Keratinocyte (primary cell): ENCODE measurements around the gene OSBPL10. TPM values are rescaled to one million over a fixed set of nuclear protein-coding genes. Genes with fewer than 3 reads are reported as not detected.

Source experiments
- DNase-seq: peaks from one replicate; pipeline ENCODE4 v3.0.0-alpha.2; 2011; ENCODE audit warnings: low read depth, missing footprints, low spot score
- FAIRE-seq: peaks from 2 replicates; lab custom pipeline; 2011; peaks lifted over from hg19 to GRCh38; lab: Jason Lieb, UNC
- H2AFZ ChIP-seq: 2 replicates; pipeline ENCODE4 v1.6.0; 2012; ENCODE audit warnings: low read length, control low read depth, inconsistent platforms; ENCODE audit not compliant: control insufficient read depth
- H3K27ac ChIP-seq: 2 replicates; pipeline ENCODE4 v1.5.1; 2011; ENCODE audit warnings: low read length; ENCODE audit not compliant: control insufficient read depth, insufficient read depth
- H3K27me3 ChIP-seq: 3 replicates; pipeline ENCODE4 v1.6.0; 2011; ENCODE audit warnings: low read length; ENCODE audit not compliant: control insufficient read depth, insufficient read depth; ENCODE audit errors: extremely low read depth
- H3K36me3 ChIP-seq, 2 experiments: 2 replicates in 1 of 2; 3 replicates in 1 of 2; pipeline ENCODE4 v1.5.1; 2011; ENCODE audit warnings: low read length in 2 of 2, mild to moderate bottlenecking in 1 of 2; ENCODE audit not compliant: control insufficient read depth in 2 of 2, insufficient read depth in 2 of 2; ENCODE audit errors: extremely low read depth in 1 of 2
- H3K4me1 ChIP-seq: 3 replicates; pipeline ENCODE4 v1.5.1; 2011; ENCODE audit warnings: low read length; ENCODE audit not compliant: control insufficient read depth, insufficient read depth; ENCODE audit errors: extremely low read depth
- H3K4me2 ChIP-seq: 3 replicates; pipeline ENCODE4 v1.6.0; 2011; ENCODE audit warnings: low read depth, low read length; ENCODE audit not compliant: control insufficient read depth, insufficient read depth; ENCODE audit errors: extremely low read depth
- H3K4me3 ChIP-seq, 3 experiments: fragments of 200-600 bp in 1 of 3; sonication (generic) in 1 of 3; 2 replicates in 2 of 3; 3 replicates in 1 of 3; pipeline ENCODE4 v1.5.1; 2011 to 2016; ENCODE audit warnings: low read length in 3 of 3, mild to moderate bottlenecking in 3 of 3, control low read depth in 2 of 3, inconsistent platforms in 1 of 3, low read depth in 1 of 3, mixed read lengths in 1 of 3, mixed run types in 1 of 3, moderate library complexity in 1 of 3; ENCODE audit not compliant: control insufficient read depth in 2 of 3, insufficient read depth in 2 of 3; ENCODE audit errors: extremely low read depth in 1 of 3
- H3K79me2 ChIP-seq: 2 replicates; pipeline ENCODE4 v1.6.0; 2012; ENCODE audit warnings: low read length; ENCODE audit not compliant: control insufficient read depth, insufficient read depth
- H3K9ac ChIP-seq: 3 replicates; pipeline ENCODE4 v1.6.0; 2011; ENCODE audit warnings: low read length; ENCODE audit not compliant: control insufficient read depth, insufficient read depth; ENCODE audit errors: extremely low read depth
- H3K9me1 ChIP-seq: 3 replicates; pipeline ENCODE4 v1.6.0; 2011; ENCODE audit warnings: low read length; ENCODE audit not compliant: control insufficient read depth, insufficient read depth; ENCODE audit errors: extremely low read depth
- H3K9me3 ChIP-seq: 2 replicates; pipeline ENCODE4 v1.5.1; 2012; ENCODE audit warnings: low read depth, low read length; ENCODE audit not compliant: control insufficient read depth
- H4K20me1 ChIP-seq: 3 replicates; pipeline ENCODE4 v1.6.0; 2011; ENCODE audit warnings: low read length; ENCODE audit not compliant: control insufficient read depth, insufficient read depth; ENCODE audit errors: extremely low read depth
- EZH2 ChIP-seq: IDR thresholded peaks from one replicate; pipeline ENCODE4 v1.6.1; 2012; ENCODE audit warnings: inconsistent platforms, mild to moderate bottlenecking, low read length, moderate library complexity
- dilution Hi-C: fragments of 300-500 bp; cut with MboI; formaldehyde crosslinking; loops from one replicate; pipeline ENCODE4 v1.7.0; 2020; ENCODE audit warnings: low sequenced_read_pairs; ENCODE audit not compliant: extremely low pct_ligation_motif_present
- polyA plus RNA-seq, 5 experiments: library from polyadenylated mRNA; depleted of rRNA in 3 of 5; stranded (reverse) in 3 of 5; stranded (forward) in 1 of 5; unstranded in 1 of 5; fragments of >200 nt; gene quantifications; 1 replicate in 1 of 5; 2 replicates in 3 of 5; 3 replicates in 1 of 5; pipeline versions ENCODE4 v1.2.1 to v1.2.3, GENCODE V29; 2011 to 2012; ENCODE audit warnings: missing spikeins in 2 of 5, low read depth in 1 of 5, low replicate concordance in 1 of 5
- TF ChIP-seq, protein P1 (sequence below), 3 experiments: IDR thresholded peaks in 1 of 3; conservative IDR thresholded peaks in 1 of 3; optimal IDR thresholded peaks in 1 of 3; 2 replicates in 2 of 3; 3 replicates in 1 of 3; pipeline versions ENCODE3 to v1.5.1; 2011; ENCODE audit warnings: low read length in 3 of 3, mild to moderate bottlenecking in 3 of 3, moderate library complexity in 2 of 3, control low read depth in 1 of 3, inconsistent platforms in 1 of 3; ENCODE audit not compliant: insufficient read depth in 2 of 3; ENCODE audit errors: extremely low read depth in 1 of 3

OSBPL10 gene
- polyA plus RNA-seq, 1 donor (not counting 4 experiments of a cell fraction or from before 2014, with no cell fraction given), result 50.1 TPM

DNA sequence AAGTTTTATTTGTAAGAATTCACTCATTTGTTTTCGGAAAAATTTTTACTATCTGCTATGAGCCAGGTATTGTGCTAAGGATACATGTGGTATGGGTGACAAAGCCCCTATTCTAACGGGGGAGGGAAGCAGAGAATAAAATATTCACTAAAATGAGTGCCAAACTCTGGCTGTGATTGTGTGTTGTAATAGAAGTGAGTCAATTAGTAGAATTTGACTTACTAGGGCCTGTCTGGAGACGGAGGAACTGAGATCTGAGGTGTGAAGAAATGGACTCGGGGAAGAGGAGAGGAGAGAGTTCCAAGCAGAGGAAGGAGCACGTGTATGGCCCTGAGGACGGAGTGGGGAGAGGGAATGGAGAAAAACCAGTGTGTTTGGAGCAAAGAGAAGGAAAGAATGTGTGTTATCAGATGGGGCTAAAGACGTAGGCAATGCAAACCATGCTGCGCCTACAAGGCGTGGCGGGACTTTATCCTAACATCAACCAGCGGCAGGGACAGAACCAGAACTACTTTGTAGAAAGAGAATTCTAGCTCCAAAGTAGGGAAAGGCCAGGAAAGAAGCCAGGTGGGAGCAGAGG is 89.1 kb downstream of the OSBPL10 start:
- H3K9ac ChIP-seq, result peak overlapping the region; percentile 79
- dilution Hi-C loops, result no loop called here
- no peaks in the 10 kb centered on the region for H3K9me3 ChIP-seq
- H4K20me1 ChIP-seq, result no peaks in the 10 kb centered on the region
- peak overlapping the region; percentile 97 for H3K27ac ChIP-seq
- H3K4me1 ChIP-seq, result peaks cover 78% of the 10 kb centered on the region
- H3K4me3 ChIP-seq, result peak overlapping the region in 2 of 3 experiments; percentile 17 to 18
- no peak overlapping the region for H2AFZ ChIP-seq
- H3K9me1 ChIP-seq, result no peaks in the 10 kb centered on the region
- no peak for DNase-seq
- H3K36me3 ChIP-seq, result peaks cover 0 to 8% of the 10 kb centered on the region in 2 experiments
- peaks cover 59% of the 10 kb centered on the region for H3K79me2 ChIP-seq
- peak overlapping the region; percentile 66 for H3K4me2 ChIP-seq
- TF ChIP-seq EZH2, result no peak
- TF ChIP-seq, protein P1, sequence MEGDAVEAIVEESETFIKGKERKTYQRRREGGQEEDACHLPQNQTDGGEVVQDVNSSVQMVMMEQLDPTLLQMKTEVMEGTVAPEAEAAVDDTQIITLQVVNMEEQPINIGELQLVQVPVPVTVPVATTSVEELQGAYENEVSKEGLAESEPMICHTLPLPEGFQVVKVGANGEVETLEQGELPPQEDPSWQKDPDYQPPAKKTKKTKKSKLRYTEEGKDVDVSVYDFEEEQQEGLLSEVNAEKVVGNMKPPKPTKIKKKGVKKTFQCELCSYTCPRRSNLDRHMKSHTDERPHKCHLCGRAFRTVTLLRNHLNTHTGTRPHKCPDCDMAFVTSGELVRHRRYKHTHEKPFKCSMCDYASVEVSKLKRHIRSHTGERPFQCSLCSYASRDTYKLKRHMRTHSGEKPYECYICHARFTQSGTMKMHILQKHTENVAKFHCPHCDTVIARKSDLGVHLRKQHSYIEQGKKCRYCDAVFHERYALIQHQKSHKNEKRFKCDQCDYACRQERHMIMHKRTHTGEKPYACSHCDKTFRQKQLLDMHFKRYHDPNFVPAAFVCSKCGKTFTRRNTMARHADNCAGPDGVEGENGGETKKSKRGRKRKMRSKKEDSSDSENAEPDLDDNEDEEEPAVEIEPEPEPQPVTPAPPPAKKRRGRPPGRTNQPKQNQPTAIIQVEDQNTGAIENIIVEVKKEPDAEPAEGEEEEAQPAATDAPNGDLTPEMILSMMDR (optimal IDR thresholded peaks at IDR 0.05 in 1 of 3, IDR thresholded peaks at IDR 0.05 in 1 of 3, conservative IDR thresholded peaks at IDR 0.05 in 1 of 3; ENCODE audit: extremely low read depth in 1 of 3, insufficient read depth in 2 of 3, low read length in 3 of 3), result no peak
- H3K27me3 ChIP-seq, result no peaks in the 10 kb centered on the region
- no peak for FAIRE-seq

DNA sequence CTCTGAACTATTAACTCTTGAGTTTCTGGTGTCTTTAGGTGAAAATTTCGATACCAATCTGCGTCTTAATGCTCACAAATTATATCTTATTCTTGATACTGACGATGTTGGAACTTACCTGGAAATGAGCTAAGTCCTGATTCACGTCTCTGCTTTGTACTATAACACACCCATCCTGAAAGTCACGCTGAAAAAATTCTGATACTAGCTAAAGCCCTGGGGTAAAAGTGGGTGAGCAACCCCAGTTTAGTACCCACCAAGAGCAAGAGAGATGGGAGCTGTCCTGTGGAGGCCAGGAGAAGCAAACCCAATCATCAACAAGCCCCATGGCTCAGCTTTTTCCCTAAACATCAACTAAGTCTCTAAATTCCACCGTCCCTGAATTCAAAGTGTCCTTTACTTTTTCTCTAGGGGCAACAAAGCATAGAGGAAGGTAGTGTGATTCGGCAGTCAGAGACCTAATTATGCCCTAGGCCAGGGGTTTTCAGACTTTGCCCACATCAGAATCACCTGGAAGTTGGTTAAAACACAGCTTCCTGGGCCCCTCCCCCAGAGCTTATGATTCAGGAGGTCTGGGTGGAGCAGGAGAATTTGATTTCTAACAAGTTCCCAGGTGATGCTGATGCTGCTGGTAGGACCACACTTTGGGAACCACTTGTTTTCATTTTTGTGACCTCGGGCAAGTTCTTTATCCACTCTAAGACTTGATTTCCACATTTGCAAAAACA is 90.2 kb downstream of the OSBPL10 start:
- DNase-seq, result peak; percentile 79
- peak overlapping the region; percentile 66 for H3K4me2 ChIP-seq
- H3K79me2 ChIP-seq, result peaks cover 62% of the 10 kb centered on the region
- peaks cover 68% of the 10 kb centered on the region for H3K4me1 ChIP-seq
- dilution Hi-C loops, result no loop called here
- H2AFZ ChIP-seq, result peak overlapping the region; percentile 7
- peak overlapping the region; percentile 97 for H3K27ac ChIP-seq
- peaks cover 2 to 8% of the 10 kb centered on the region in 2 experiments for H3K36me3 ChIP-seq
- peak overlapping the region; percentile 79 for H3K9ac ChIP-seq
- no peaks in the 10 kb centered on the region for H3K9me3 ChIP-seq
- peak overlapping the region in 2 of 3 experiments; percentile 36 to 64 for H3K4me3 ChIP-seq
- no peaks in the 10 kb centered on the region for H4K20me1 ChIP-seq
- FAIRE-seq, result peak; percentile 93
- TF ChIP-seq EZH2, result no peak
- TF ChIP-seq, protein P1 (optimal IDR thresholded peaks at IDR 0.05 in 1 of 3, IDR thresholded peaks at IDR 0.05 in 1 of 3, conservative IDR thresholded peaks at IDR 0.05 in 1 of 3; ENCODE audit: extremely low read depth in 1 of 3, insufficient read depth in 2 of 3, low read length in 3 of 3), result no peak
- no peaks in the 10 kb centered on the region for H3K27me3 ChIP-seq
- H3K9me1 ChIP-seq, result no peaks in the 10 kb centered on the region
